Gastrocnemius medialis (tissue), 4 donors: ENCODE measurements around the gene ZSWIM7.

Experiments
- CTCF ChIP-seq, 5 experiments: fragments of 450-650 bp in 3 of 5; fragments of 200-600 bp in 2 of 5; sonication (generic) in 2 of 5; IDR thresholded peaks in 4 of 5; conservative IDR thresholded peaks in 1 of 5; 1 replicate in 4 of 5; 2 replicates in 1 of 5; pipeline ENCODE4 v1.5.1; 2016 to 2019; ENCODE audit warnings: antibody characterized with exemption in 5 of 5, mild to moderate bottlenecking in 3 of 5, moderate library complexity in 3 of 5
- POLR2A ChIP-seq, 2 donors: fragments of 450-650 bp; IDR thresholded peaks; one replicate each; pipeline ENCODE4 v1.6.1; 2017; ENCODE audit warnings: antibody characterized with exemption in 2 of 2, mild to moderate bottlenecking in 2 of 2, moderate library complexity in 2 of 2

GRCh38 chr17:15930426-15930825 lies 69.1 kb downstream of the ZSWIM7 start:
- no peak for TF ChIP-seq CTCF (IDR thresholded peaks at IDR 0.05 in 4 of 5, conservative IDR thresholded peaks at IDR 0.05 in 1 of 5)
- TF ChIP-seq POLR2A (IDR thresholded peaks at IDR 0.05): no peak
